ENCODE measurements around the gene LRRC7.

Gene LRRC7

GRCh38 chr1:69567652-69568420, at the start of gene LRRC7:
TSS of gene LRRC7 (plus strand) at chr1:69567922. CDS start at chr1:69568640, 718 bp downstream.
- H3K4me1 Mint-ChIP-seq: peaks cover 24% of the 10 kb centered on the region
- DNase-seq: peak in 1 of 2 donors; percentile 7
- ATAC-seq: peak; percentile 39
- peak within 1 kb of the TSS in 1 of 2 donors; percentile 23 for H3K27ac Mint-ChIP-seq
- peak within 1 kb of the TSS; percentile 66 to 84 for H3K4me3 Mint-ChIP-seq
- peaks cover 51% of the 10 kb centered on the region for H3K27me3 Mint-ChIP-seq
- H3K9me3 Mint-ChIP-seq: peaks cover 0 to 5% of the 10 kb centered on the region in 2 donors

- Mint-ChIP-seq H3K4me3 (no peak overlapping the region), H3K27me3 (no peaks in the 10 kb centered on the region), H3K4me1 (no peaks in the 10 kb centered on the region), H3K9me3 (no peaks in the 10 kb centered on the region), H3K27ac (no peak overlapping the region)
- DNase-seq: no peak
- ATAC-seq: no peak
Measured at GRCh38 chr1:69519006-69519405, 48.7 kb upstream of the LRRC7 start.

GRCh38 chr1:69520326-69520725, 47.4 kb upstream of the LRRC7 start:
- Mint-ChIP-seq H3K4me3 (no peak overlapping the region), H3K27me3 (no peaks in the 10 kb centered on the region), H3K27ac (no peak overlapping the region), H3K4me1 (no peaks in the 10 kb centered on the region), H3K9me3 (no peaks in the 10 kb centered on the region)
- DNase-seq (no peak), ATAC-seq (no peak)

- no peak overlapping the region for H3K4me3 Mint-ChIP-seq
- peaks cover 0 to 11% of the 10 kb centered on the region in 2 donors for H3K9me3 Mint-ChIP-seq
- no peak for ATAC-seq
- DNase-seq: no peak
- no peaks in the 10 kb centered on the region for H3K4me1 Mint-ChIP-seq
- H3K27ac Mint-ChIP-seq: no peak overlapping the region
- H3K27me3 Mint-ChIP-seq: no peaks in the 10 kb centered on the region
Measured at GRCh38 chr1:69523032-69523431, 44.7 kb upstream of the LRRC7 start.

GRCh38 chr1:69523461-69523860, 44.3 kb upstream of the LRRC7 start:
- no peaks in the 10 kb centered on the region for H3K4me1 Mint-ChIP-seq
- peaks cover 0 to 12% of the 10 kb centered on the region in 2 donors for H3K9me3 Mint-ChIP-seq
- H3K27me3 Mint-ChIP-seq: no peaks in the 10 kb centered on the region
- ATAC-seq (no peak), DNase-seq (no peak)
- no peak overlapping the region for H3K4me3 Mint-ChIP-seq
- H3K27ac Mint-ChIP-seq: no peak overlapping the region

GRCh38 chr1:69524015-69524414, 43.7 kb upstream of the LRRC7 start:
- no peaks in the 10 kb centered on the region for H3K27me3 Mint-ChIP-seq
- no peak overlapping the region for H3K4me3 Mint-ChIP-seq
- H3K27ac Mint-ChIP-seq: no peak overlapping the region
- no peak for DNase-seq
- H3K9me3 Mint-ChIP-seq: peaks cover 0 to 16% of the 10 kb centered on the region in 2 donors
- H3K4me1 Mint-ChIP-seq: no peaks in the 10 kb centered on the region
- ATAC-seq: no peak

GRCh38 chr1:69527273-69527672, 40.4 kb upstream of the LRRC7 start:
- Mint-ChIP-seq H3K4me1 (no peaks in the 10 kb centered on the region), H3K27me3 (no peaks in the 10 kb centered on the region), H3K4me3 (no peak overlapping the region), H3K27ac (no peak overlapping the region), H3K9me3 (peaks cover 0 to 16% of the 10 kb centered on the region in 2 donors)
- ATAC-seq: no peak
- no peak for DNase-seq

GRCh38 chr1:69528376-69528775, 39.3 kb upstream of the LRRC7 start:
- no peak for ATAC-seq
- Mint-ChIP-seq H3K4me3 (no peak overlapping the region), H3K27ac (no peak overlapping the region), H3K4me1 (no peaks in the 10 kb centered on the region), H3K9me3 (peaks cover 4 to 23% of the 10 kb centered on the region in 2 donors), H3K27me3 (no peaks in the 10 kb centered on the region)
- DNase-seq: no peak

GRCh38 chr1:69533343-69533742, 34.4 kb upstream of the LRRC7 start:
- H3K27ac Mint-ChIP-seq: no peak overlapping the region
- H3K4me3 Mint-ChIP-seq: no peak overlapping the region
- ATAC-seq (no peak), DNase-seq (no peak)
- H3K4me1 Mint-ChIP-seq: no peaks in the 10 kb centered on the region
- H3K27me3 Mint-ChIP-seq: no peaks in the 10 kb centered on the region
- H3K9me3 Mint-ChIP-seq: peaks cover 4 to 12% of the 10 kb centered on the region in 2 donors

GRCh38 chr1:69534829-69535228, 32.9 kb upstream of the LRRC7 start:
- H3K27me3 Mint-ChIP-seq: no peaks in the 10 kb centered on the region
- no peak overlapping the region for H3K27ac Mint-ChIP-seq
- H3K9me3 Mint-ChIP-seq: peaks cover 4 to 20% of the 10 kb centered on the region in 2 donors
- H3K4me1 Mint-ChIP-seq: no peaks in the 10 kb centered on the region
- no peak overlapping the region for H3K4me3 Mint-ChIP-seq
- DNase-seq (no peak), ATAC-seq (no peak)

GRCh38 chr1:69535490-69535889, 32.2 kb upstream of the LRRC7 start:
- Mint-ChIP-seq H3K9me3 (peaks cover 4 to 20% of the 10 kb centered on the region in 2 donors), H3K4me1 (no peaks in the 10 kb centered on the region), H3K4me3 (no peak overlapping the region), H3K27me3 (no peaks in the 10 kb centered on the region), H3K27ac (no peak overlapping the region)
- ATAC-seq: no peak
- DNase-seq: no peak

GRCh38 chr1:69540052-69540451, 27.7 kb upstream of the LRRC7 start:
- ATAC-seq: no peak
- peaks cover 0 to 12% of the 10 kb centered on the region in 2 donors for H3K9me3 Mint-ChIP-seq
- no peak overlapping the region for H3K4me3 Mint-ChIP-seq
- no peak for DNase-seq
- no peak overlapping the region for H3K27ac Mint-ChIP-seq
- H3K4me1 Mint-ChIP-seq: no peaks in the 10 kb centered on the region
- no peaks in the 10 kb centered on the region for H3K27me3 Mint-ChIP-seq

GRCh38 chr1:69551476-69552324, 16.0 kb upstream of the LRRC7 start:
- Mint-ChIP-seq H3K27me3 (no peaks in the 10 kb centered on the region), H3K27ac (no peak overlapping the region), H3K4me1 (no peaks in the 10 kb centered on the region), H3K9me3 (peaks cover 0 to 7% of the 10 kb centered on the region in 2 donors), H3K4me3 (no peak overlapping the region)
- ATAC-seq (no peak), DNase-seq (no peak)

- no peaks in the 10 kb centered on the region for H3K27me3 Mint-ChIP-seq
- H3K9me3 Mint-ChIP-seq: peaks cover 7 to 9% of the 10 kb centered on the region in 2 donors
- ATAC-seq: no peak
Measured at GRCh38 chr1:69553726-69554125, 14.0 kb upstream of the LRRC7 start.

GRCh38 chr1:69568421-69569174, 876 bp downstream of the LRRC7 start:
- Mint-ChIP-seq H3K27me3 (peaks cover 51% of the 10 kb centered on the region), H3K27ac (no peak overlapping the region), H3K9me3 (peaks cover 0 to 5% of the 10 kb centered on the region in 2 donors), H3K4me1 (peaks cover 24% of the 10 kb centered on the region), H3K4me3 (peak overlapping the region; percentile 66)
- DNase-seq (no peak), ATAC-seq (peak; percentile 31)

More at GRCh38 chr1:69553726-69554125, 14.0 kb upstream of the LRRC7 start:
- Mint-ChIP-seq H3K4me3 (no peak overlapping the region), H3K4me1 (no peaks in the 10 kb centered on the region), H3K27ac (no peak overlapping the region)
- DNase-seq: no peak
